ENCODE results near the gene NDFIP1. TPM values are rescaled to one million over a fixed set of nuclear protein-coding genes. Genes with fewer than 3 reads are reported as not detected.

NDFIP1 gene
- total RNA-seq, 1 experiment from 2014 or later = 37.8 TPM

DNA sequence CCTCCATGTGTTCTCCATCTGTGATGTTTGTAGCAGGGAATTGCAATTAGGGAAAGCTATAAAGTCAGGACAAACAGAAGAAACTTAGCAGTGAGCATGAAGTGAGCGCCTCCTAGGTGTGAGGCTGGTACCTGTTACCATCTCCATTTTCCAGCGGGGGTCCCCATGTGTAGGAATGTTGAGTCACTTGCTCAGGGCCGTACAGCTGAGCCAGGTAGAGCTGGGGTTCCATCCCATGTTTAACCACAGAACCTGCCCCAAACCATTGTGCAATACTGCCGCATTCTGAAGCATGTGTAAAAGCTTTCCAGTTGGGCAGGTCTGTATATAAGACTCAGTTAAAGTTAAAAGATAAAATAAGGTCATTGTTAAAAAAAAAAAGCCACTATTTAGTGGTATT, 62.7 kb downstream of the NDFIP1 start:
- H3K9ac ChIP-seq (ENCODE audit: low read length) = no peak overlapping the region
- no peaks in the 10 kb centered on the region for H3K9me2 ChIP-seq (ENCODE audit: insufficient read depth)
- no peaks in the 10 kb centered on the region for H3K79me2 ChIP-seq (ENCODE audit: insufficient read depth, low read length)
- intact Hi-C loops (cut with micrococcal nuclease) = loop anchor here (5.0 kb wide), 1 partner anchor 526 kb away; no protein-coding TSS in a partner anchor
- ChIA-PET CTCF (no interaction called here), POLR2A (no interaction called here), RAD21 (ENCODE audit: low non-redundant PET in 1 of 2, low total read pairs in 2 of 2, uncharacterized antibody in 2 of 2, unreplicated experiment in 2 of 2) (no interaction called here)
- H3K4me3 ChIP-seq (replicated peaks in 1 of 2; ENCODE audit: low read depth in 1 of 2, low read length in 2 of 2) = no peak overlapping the region
- TF ChIP-seq, protein P1, sequence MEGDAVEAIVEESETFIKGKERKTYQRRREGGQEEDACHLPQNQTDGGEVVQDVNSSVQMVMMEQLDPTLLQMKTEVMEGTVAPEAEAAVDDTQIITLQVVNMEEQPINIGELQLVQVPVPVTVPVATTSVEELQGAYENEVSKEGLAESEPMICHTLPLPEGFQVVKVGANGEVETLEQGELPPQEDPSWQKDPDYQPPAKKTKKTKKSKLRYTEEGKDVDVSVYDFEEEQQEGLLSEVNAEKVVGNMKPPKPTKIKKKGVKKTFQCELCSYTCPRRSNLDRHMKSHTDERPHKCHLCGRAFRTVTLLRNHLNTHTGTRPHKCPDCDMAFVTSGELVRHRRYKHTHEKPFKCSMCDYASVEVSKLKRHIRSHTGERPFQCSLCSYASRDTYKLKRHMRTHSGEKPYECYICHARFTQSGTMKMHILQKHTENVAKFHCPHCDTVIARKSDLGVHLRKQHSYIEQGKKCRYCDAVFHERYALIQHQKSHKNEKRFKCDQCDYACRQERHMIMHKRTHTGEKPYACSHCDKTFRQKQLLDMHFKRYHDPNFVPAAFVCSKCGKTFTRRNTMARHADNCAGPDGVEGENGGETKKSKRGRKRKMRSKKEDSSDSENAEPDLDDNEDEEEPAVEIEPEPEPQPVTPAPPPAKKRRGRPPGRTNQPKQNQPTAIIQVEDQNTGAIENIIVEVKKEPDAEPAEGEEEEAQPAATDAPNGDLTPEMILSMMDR (IDR thresholded peaks at IDR 0.05 in 2 of 3, conservative IDR thresholded peaks at IDR 0.05 in 1 of 3; ENCODE audit: borderline replicate concordance in 1 of 3, insufficient read depth in 1 of 3, low read depth in 2 of 3, low read length in 2 of 3) = peak in 1 of 3 experiments; percentile 35; a peak in 1 of 6 replicates
- TF ChIP-seq EZH2 (IDR thresholded peaks at IDR 0.05) = no peak
- ATAC-seq (no peak), DNase-seq (ENCODE audit: low read depth, low spot score) (no peak)
- H3K9me3 ChIP-seq (ENCODE audit: control insufficient read depth in 1 of 2, insufficient read depth in 1 of 2, low read depth in 1 of 2, low read length in 2 of 2) = no peaks in the 10 kb centered on the region
- no peak overlapping the region for H3K27ac ChIP-seq (ENCODE audit: low read depth, low read length)
- peaks cover 3 to 31% of the 10 kb centered on the region in 2 experiments; a peak in 3 of 4 replicates for H3K4me1 ChIP-seq (ENCODE audit: control insufficient read depth in 1 of 2, insufficient read depth in 2 of 2, low read length in 2 of 2)
- no peak overlapping the region for H3K4me2 ChIP-seq (ENCODE audit: low read length)
- no peaks in the 10 kb centered on the region for H4K20me1 ChIP-seq (ENCODE audit: insufficient read depth)
- BruUV-seq (replicated peaks) = no TSS peak
- H2AFZ ChIP-seq (ENCODE audit: low read depth, low read length, poor library complexity, severe bottlenecking) = no peak overlapping the region
- H3K36me3 ChIP-seq (ENCODE audit: control insufficient read depth in 1 of 2, insufficient read depth in 2 of 2, low read length in 2 of 2) = no peaks in the 10 kb centered on the region
- no peaks in the 10 kb centered on the region for H3K27me3 ChIP-seq (ENCODE audit: insufficient read depth, low read length)

DNA sequence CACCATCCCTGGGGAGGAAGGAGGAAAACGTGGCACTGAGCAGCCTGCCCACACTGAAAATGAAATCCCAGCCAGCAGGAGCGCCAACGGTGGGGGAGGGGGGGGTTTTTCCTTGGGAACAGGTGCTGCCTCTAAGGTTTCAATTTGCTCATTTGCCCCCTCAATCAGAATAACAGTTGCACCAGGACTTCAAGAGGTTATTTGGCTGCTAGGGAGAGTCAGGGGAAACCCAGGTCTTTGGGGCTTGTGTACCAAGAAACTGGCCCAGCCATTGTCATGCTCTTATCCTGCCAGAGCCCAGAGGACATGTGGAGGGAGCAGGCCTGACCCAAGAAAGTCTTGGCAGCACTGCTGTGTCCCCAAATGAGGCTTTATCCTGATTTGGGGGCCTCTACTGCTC, 66.5 kb downstream of the NDFIP1 start:
- intact Hi-C loops (cut with micrococcal nuclease) = no loop called here
- POLR2A ChIA-PET = no interaction called here
- H3K4me3 ChIP-seq (replicated peaks in 1 of 2; ENCODE audit: low read depth in 1 of 2, low read length in 2 of 2) = no peak overlapping the region
- no peak overlapping the region for H3K9ac ChIP-seq (ENCODE audit: low read length)
- H3K27me3 ChIP-seq (ENCODE audit: insufficient read depth, low read length) = no peaks in the 10 kb centered on the region
- H3K9me2 ChIP-seq (ENCODE audit: insufficient read depth) = no peaks in the 10 kb centered on the region
- DNase-seq (ENCODE audit: low read depth, low spot score) = no peak
- no peak for TF ChIP-seq RAD21 (IDR thresholded peaks at IDR 0.05; ENCODE audit: low read depth)
- no peak for TF ChIP-seq CEBPB (IDR thresholded peaks at IDR 0.05; ENCODE audit: low read depth)
- no peak for TF ChIP-seq SP1 (IDR thresholded peaks at IDR 0.05; ENCODE audit: low read depth)
- TF ChIP-seq, protein P2, sequence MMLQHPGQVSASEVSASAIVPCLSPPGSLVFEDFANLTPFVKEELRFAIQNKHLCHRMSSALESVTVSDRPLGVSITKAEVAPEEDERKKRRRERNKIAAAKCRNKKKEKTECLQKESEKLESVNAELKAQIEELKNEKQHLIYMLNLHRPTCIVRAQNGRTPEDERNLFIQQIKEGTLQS (IDR thresholded peaks at IDR 0.05) = no peak
- TF ChIP-seq SIN3A (IDR thresholded peaks at IDR 0.05; ENCODE audit: low read depth) = no peak
- TF ChIP-seq TCF7L2 (IDR thresholded peaks at IDR 0.05; ENCODE audit: borderline replicate concordance, extremely low read depth, insufficient read depth, insufficient read length) = no peak
- TF ChIP-seq EZH2 (IDR thresholded peaks at IDR 0.05) = no peak
- TF ChIP-seq SRF (IDR thresholded peaks at IDR 0.05; ENCODE audit: low read depth) = no peak
- RAD21 ChIA-PET (ENCODE audit: low non-redundant PET in 1 of 2, low total read pairs in 2 of 2, uncharacterized antibody in 2 of 2, unreplicated experiment in 2 of 2) = no interaction called here
- H2AFZ ChIP-seq (ENCODE audit: low read depth, low read length, poor library complexity, severe bottlenecking) = no peak overlapping the region
- peaks cover 3 to 11% of the 10 kb centered on the region in 2 experiments; a peak in 2 of 4 replicates for H3K4me1 ChIP-seq (ENCODE audit: control insufficient read depth in 1 of 2, insufficient read depth in 2 of 2, low read length in 2 of 2)
- H3K4me2 ChIP-seq (ENCODE audit: low read length) = no peak overlapping the region
- no peaks in the 10 kb centered on the region for H3K79me2 ChIP-seq (ENCODE audit: insufficient read depth, low read length)
- ATAC-seq = no peak
- CTCF ChIA-PET = no interaction called here
- H3K36me3 ChIP-seq (ENCODE audit: control insufficient read depth in 1 of 2, insufficient read depth in 2 of 2, low read length in 2 of 2) = no peaks in the 10 kb centered on the region
- BruUV-seq (replicated peaks) = no TSS peak
- no peak overlapping the region for H3K27ac ChIP-seq (ENCODE audit: low read depth, low read length)
- H4K20me1 ChIP-seq (ENCODE audit: insufficient read depth) = no peaks in the 10 kb centered on the region
- H3K9me3 ChIP-seq (ENCODE audit: control insufficient read depth in 1 of 2, insufficient read depth in 1 of 2, low read depth in 1 of 2, low read length in 2 of 2) = no peaks in the 10 kb centered on the region

All from HCT116 (cell line).